HEK293T (cell line): ENCODE data around the gene CDK13.

Experiments
- CTCF ChIA-PET: fragments of 350-600 bp; formaldehyde crosslinking; extraction: SDS; loops from one replicate; lab custom pipeline; 2021; ENCODE audit warnings: antibody characterized with exemption, inconsistent platforms; lab: Yijun Ruan, JAX
- POLR2A ChIA-PET: fragments of 350-600 bp; formaldehyde crosslinking; extraction: SDS; loops from one replicate; lab custom pipeline; 2020; ENCODE audit warnings: antibody characterized with exemption, inconsistent platforms; lab: Yijun Ruan, JAX
- DNase-seq: peaks from one replicate; pipeline ENCODE4 v3.0.0; 2012; ENCODE audit warnings: mixed read lengths; ENCODE audit errors: extremely low spot score
- ARNT ChIP-seq: fragments of 450-650 bp; IDR thresholded peaks from 2 replicates; pipeline ENCODE4 v1.6.1; 2017; ENCODE audit warnings: mild to moderate bottlenecking
- BHLHE40 ChIP-seq: fragments of 450-650 bp; IDR thresholded peaks from 2 replicates; pipeline ENCODE4 v1.6.1; 2016; ENCODE audit warnings: mild to moderate bottlenecking, moderate library complexity, borderline replicate concordance
- CTBP1 ChIP-seq: fragments of 450-650 bp; IDR thresholded peaks from 2 replicates; pipeline ENCODE4 v1.6.1; 2016; ENCODE audit warnings: borderline replicate concordance
- ELF4 ChIP-seq: fragments of 450-650 bp; IDR thresholded peaks from 2 replicates; pipeline ENCODE4 v1.6.1; 2017; ENCODE audit warnings: antibody characterized with exemption
- FOXA1 ChIP-seq: fragments of 450-650 bp; IDR thresholded peaks from 2 replicates; pipeline ENCODE4 v1.6.1; 2016; ENCODE audit warnings: mild to moderate bottlenecking
- FOXK2 ChIP-seq: fragments of 450-650 bp; IDR thresholded peaks from 2 replicates; pipeline ENCODE4 v1.6.1; 2016; ENCODE audit warnings: mild to moderate bottlenecking
- FOXM1 ChIP-seq: fragments of 450-650 bp; IDR thresholded peaks from 2 replicates; pipeline ENCODE4 v1.6.1; 2017; ENCODE audit warnings: mild to moderate bottlenecking, borderline replicate concordance
- HDGF ChIP-seq: fragments of 450-650 bp; IDR thresholded peaks from 2 replicates; pipeline ENCODE4 v1.6.1; 2017; ENCODE audit warnings: antibody characterized with exemption, borderline replicate concordance
- L3MBTL2 ChIP-seq: fragments of 450-650 bp; conservative IDR thresholded peaks from 2 replicates; pipeline ENCODE4 v1.6.1; 2016; ENCODE audit warnings: mild to moderate bottlenecking
- LEF1 ChIP-seq: fragments of 450-650 bp; IDR thresholded peaks from 2 replicates; pipeline ENCODE4 v1.6.1; 2017; ENCODE audit warnings: mild to moderate bottlenecking, borderline replicate concordance
- NFRKB ChIP-seq: fragments of 450-650 bp; IDR thresholded peaks from 2 replicates; pipeline ENCODE4 v1.6.1; 2016; ENCODE audit warnings: mild to moderate bottlenecking, moderate library complexity
- SP1 ChIP-seq: fragments of 450-650 bp; IDR thresholded peaks from 2 replicates; pipeline ENCODE4 v1.6.1; 2017
- SUZ12 ChIP-seq: fragments of 450-650 bp; IDR thresholded peaks from 2 replicates; pipeline ENCODE4 v1.6.1; 2016; ENCODE audit warnings: mild to moderate bottlenecking
- TARDBP ChIP-seq: fragments of 450-650 bp; IDR thresholded peaks from 2 replicates; pipeline ENCODE4 v1.6.1; 2016
- ZNF384 ChIP-seq: fragments of 450-650 bp; IDR thresholded peaks from 2 replicates; pipeline ENCODE4 v1.6.1; 2016
- TF ChIP-seq, protein P1 (sequence below): fragments of 450-650 bp; IDR thresholded peaks from 2 replicates; pipeline ENCODE4 v1.6.1; 2016

Gene CDK13

DNA sequence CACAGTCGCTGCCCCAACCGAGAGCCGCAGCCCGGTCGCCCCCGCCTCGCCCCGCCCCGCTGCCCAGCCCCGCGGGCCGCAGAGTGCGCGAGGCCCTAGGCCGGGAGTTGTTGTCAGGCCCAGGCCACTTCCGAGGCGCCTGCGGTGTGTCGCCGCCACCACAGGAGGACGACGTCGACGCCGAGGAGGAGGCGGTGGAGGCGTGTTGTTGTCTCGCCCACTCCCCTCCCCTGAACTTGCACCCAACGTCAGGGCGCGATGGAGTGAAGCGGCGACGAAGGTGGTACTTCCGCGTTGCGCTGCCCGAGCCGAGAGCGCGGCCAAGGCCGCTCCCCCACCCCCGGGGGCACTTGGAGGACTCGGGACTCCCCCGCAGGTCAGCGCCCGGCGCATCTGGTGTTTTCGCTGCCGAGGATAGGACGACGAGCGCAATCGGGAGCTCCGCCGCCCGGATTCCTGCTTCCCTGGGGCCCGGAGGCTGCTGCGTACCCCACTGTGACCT, at the start of gene CDK13:
Gene CDK13, plus strand, starts transcription at position 286 of the 502 bp plus-strand sequence. CDS start 386 bp downstream, outside the sequence.
- peak; percentile 59 for DNase-seq
- CTCF ChIA-PET: interaction anchor here (1.5 kb wide), 1 partner anchor 370 kb away, joined by 4 read pairs; no protein-coding TSS in a partner anchor
- POLR2A ChIA-PET: interaction anchor here (0.6 to 1.5 kb wide), 3 partner anchors 8 to 185 kb away, joined by 3 to 5 read pairs (median 3); partner anchors contain the start of genes MPLKIP and SUGCT
- no peak for TF ChIP-seq ZNF384
- no peak for TF ChIP-seq HDGF
- TF ChIP-seq NFRKB: no peak
- TF ChIP-seq FOXK2: no peak
- no peak for TF ChIP-seq CTBP1
- no peak for TF ChIP-seq FOXM1
- no peak for TF ChIP-seq SUZ12
- no peak for TF ChIP-seq SP1
- TF ChIP-seq LEF1: no peak
- peak; percentile 76 for TF ChIP-seq L3MBTL2
- TF ChIP-seq ELF4: peak; percentile 40; the same call in 1 of the 2 replicates
- TF ChIP-seq, protein P1, sequence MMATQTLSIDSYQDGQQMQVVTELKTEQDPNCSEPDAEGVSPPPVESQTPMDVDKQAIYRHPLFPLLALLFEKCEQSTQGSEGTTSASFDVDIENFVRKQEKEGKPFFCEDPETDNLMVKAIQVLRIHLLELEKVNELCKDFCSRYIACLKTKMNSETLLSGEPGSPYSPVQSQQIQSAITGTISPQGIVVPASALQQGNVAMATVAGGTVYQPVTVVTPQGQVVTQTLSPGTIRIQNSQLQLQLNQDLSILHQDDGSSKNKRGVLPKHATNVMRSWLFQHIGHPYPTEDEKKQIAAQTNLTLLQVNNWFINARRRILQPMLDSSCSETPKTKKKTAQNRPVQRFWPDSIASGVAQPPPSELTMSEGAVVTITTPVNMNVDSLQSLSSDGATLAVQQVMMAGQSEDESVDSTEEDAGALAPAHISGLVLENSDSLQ: no peak

DNA sequence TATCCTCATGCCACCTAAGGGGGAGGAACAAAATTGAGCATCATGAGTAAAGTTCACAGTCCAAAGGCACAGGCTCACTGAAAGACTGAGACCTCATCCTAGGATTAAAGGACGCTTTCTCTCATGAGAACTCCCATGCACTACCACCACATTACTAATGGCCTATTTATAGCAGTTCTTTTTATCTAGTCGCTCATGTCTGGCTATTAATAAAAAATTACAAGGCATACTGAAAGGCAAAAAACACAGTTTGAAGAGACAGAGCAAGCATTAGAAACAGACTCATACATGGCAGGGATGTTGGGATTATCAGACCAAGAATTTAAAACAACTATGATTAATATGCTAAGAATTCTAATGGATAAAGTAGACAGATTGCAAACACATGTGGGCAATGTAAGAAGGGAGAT, 46.0 kb upstream of the CDK13 start:
- CTCF ChIA-PET: no interaction called here
- DNase-seq: no peak
- POLR2A ChIA-PET: no interaction called here
- no peak for TF ChIP-seq SP1
- TF ChIP-seq FOXM1: no peak
- TF ChIP-seq, protein P1: no peak
- TF ChIP-seq FOXK2: no peak
- no peak for TF ChIP-seq TARDBP
- no peak for TF ChIP-seq NFRKB
- no peak for TF ChIP-seq LEF1
- TF ChIP-seq SUZ12: no peak
- TF ChIP-seq FOXA1: no peak
- no peak for TF ChIP-seq HDGF

DNA sequence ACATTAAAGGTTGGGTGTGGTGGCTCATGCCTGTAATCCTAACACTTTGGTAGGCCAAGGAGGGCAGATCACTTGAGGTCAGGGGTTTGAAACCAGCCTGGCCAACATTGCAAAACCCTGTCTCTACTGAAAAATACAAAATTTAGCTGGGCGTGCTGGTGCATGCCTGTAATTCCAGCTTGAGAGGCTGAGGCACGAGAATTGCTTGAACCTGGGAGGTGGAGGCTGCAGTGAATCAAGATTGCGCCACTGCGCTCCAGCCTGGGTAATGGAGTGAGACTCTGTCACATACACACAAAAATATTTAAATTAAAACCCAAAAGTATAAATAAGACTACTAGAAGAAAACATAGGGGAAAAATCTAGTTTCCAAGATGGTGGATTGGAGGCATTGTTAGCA, 41.9 kb upstream of the CDK13 start:
- DNase-seq: no peak
- no peak for TF ChIP-seq L3MBTL2
- TF ChIP-seq HDGF: no peak
- no peak for TF ChIP-seq FOXK2
- TF ChIP-seq ARNT: no peak
- TF ChIP-seq SP1: no peak
- TF ChIP-seq ELF4: no peak
- no peak for TF ChIP-seq CTBP1
- no peak for TF ChIP-seq BHLHE40
- TF ChIP-seq, protein P1: no peak
- no peak for TF ChIP-seq TARDBP
- no peak for TF ChIP-seq FOXA1
- TF ChIP-seq FOXM1: no peak
- TF ChIP-seq NFRKB: no peak
- no peak for TF ChIP-seq LEF1
- TF ChIP-seq ZNF384: no peak
- TF ChIP-seq SUZ12: no peak
- ChIA-PET POLR2A (no interaction called here), CTCF (no interaction called here)

DNA sequence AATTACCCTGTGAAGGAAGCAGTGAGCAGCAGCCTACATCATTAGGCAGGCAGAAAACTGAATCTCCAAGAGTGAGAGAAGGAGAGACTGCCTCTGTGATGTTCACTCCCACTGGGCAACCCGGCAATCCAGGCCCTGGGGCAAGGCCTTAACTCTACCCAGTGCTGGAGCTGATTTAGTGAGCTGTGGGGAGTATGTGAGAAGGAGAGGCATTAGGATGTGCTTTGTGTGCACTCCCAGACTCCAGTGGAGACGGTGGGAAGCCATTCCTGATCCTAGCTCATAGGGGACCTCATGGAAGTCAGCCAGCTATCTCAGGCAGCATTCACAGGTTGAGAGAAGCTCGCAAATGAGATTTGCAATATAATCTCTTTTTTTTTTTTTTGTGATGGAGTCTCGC, 41.1 kb upstream of the CDK13 start:
- TF ChIP-seq HDGF (no peak), FOXK2 (no peak), LEF1 (no peak), FOXM1 (no peak), CTBP1 (no peak), SP1 (no peak), SUZ12 (no peak)
- ChIA-PET CTCF (interaction anchor here (0.6 to 0.7 kb wide), 2 partner anchors 10 to 14 kb away, joined by 3 to 4 read pairs; no protein-coding TSS in a partner anchor), POLR2A (no interaction called here)
- no peak for DNase-seq

DNA sequence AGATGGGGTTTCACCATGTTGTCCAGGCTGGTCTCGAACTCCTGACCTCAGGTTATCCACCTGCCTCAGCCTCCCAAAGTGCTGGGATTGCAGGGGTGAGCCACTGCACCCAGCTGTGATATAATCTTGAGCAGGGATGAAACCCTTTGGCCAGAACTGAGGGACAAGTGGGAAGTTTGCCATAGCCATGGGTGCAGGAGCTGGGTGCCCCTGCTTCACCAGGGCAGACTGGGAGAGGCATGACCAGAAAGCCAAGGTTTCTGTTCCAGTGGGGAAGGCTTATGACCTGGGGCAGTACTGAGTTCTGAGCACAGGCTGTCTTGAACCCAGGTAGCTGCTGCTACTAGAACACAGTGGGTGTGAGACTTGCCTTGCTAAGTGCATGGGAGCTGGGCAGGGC, 40.5 kb upstream of the CDK13 start:
- no peak for DNase-seq
- CTCF ChIA-PET: interaction anchor here (0.7 to 0.9 kb wide), 2 partner anchors 10 to 11 kb away, joined by 3 to 4 read pairs; no protein-coding TSS in a partner anchor
- TF ChIP-seq FOXA1 (no peak), BHLHE40 (no peak), L3MBTL2 (no peak), TARDBP (no peak), SP1 (no peak), LEF1 (no peak), CTBP1 (no peak), FOXM1 (no peak), ARNT (no peak)
- POLR2A ChIA-PET: interaction anchor here (0.6 to 1.2 kb wide), 2 partner anchors 13 to 129 kb away, joined by 3 to 4 read pairs; no protein-coding TSS in a partner anchor
